Inferior parietal cortex (tissue), 1 donor: Measurements from ENCODE around the gene MS4A10.

Experiments
- DNase-seq: peaks from one replicate; pipeline ENCODE4 v3.0.0-alpha.2; 2016; ENCODE audit errors: extremely low spot score

MS4A10 gene

DNA sequence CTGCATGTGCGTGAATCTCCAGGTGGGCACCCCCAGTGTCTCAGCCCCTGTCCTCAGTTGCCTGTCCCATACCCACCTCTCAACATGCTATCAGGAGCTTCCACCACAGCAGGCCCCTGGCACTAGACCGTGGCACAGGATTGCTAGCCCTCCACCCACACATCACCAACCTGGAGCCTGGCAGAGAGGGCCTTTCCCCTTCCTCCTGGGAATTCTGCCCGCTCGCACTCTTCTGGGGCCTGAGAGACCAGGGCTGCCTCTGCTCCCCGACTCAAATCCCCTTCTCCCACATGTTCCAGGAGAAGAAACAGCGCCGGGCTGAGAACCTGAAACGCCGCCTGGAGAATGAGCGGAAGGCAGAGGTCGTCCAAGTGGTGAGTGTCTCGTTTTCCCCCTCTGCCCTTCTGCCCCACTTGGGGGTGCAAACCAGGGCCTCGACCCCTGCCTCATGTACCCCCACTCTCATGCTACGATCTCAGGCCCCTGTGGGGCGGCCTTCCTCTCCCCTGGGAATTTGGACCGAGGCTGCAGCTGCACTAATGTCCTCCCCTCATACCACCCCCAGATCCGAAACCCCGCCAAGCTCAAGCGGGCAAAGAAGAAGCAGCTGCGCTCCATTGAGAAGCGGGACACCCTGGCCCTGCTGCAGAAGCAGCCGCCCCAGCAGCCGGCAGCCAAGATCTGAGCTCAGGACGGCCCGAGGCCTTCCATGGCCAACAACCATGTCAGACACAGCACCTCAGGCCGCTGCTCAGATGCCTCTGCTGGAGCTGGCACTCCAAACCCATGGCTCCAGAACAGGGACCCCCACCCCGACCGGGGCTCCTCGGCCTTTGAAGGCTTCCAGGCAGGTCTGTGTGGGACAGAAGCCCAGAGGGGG lies 64.7 kb downstream of the MS4A10 start:
- DNase-seq: no peak
